H9 (cell line): ENCODE measurements around the gene NUP54. TPM values are rescaled to one million over a fixed set of nuclear protein-coding genes. Genes with fewer than 3 reads are reported as not detected.

Experiments
- DNase-seq: peaks from one replicate; pipeline ENCODE4 v3.0.0-alpha.2; 2017
- H2AFZ ChIP-seq: one replicate; pipeline ENCODE4 v1.6.1; 2013; ENCODE audit warnings: mild to moderate bottlenecking, low read length, control low read depth, moderate library complexity
- H2AK5ac ChIP-seq: 2 replicates; pipeline ENCODE4 v1.6.1; 2013; ENCODE audit warnings: low read length, control low read depth, mixed read lengths; ENCODE audit not compliant: insufficient read length
- H2BK120ac ChIP-seq: one replicate; pipeline ENCODE4 v1.6.1; 2013; ENCODE audit warnings: low read depth, mild to moderate bottlenecking, low read length, control low read depth, inconsistent platforms; ENCODE audit not compliant: poor library complexity, severe bottlenecking
- H2BK12ac ChIP-seq: 2 replicates; pipeline ENCODE4 v1.6.1; 2013; ENCODE audit warnings: low read length, control low read depth, mixed read lengths, low read depth; ENCODE audit not compliant: insufficient read length
- H2BK15ac ChIP-seq: 2 replicates; pipeline ENCODE4 v1.6.1; 2013; ENCODE audit warnings: low read depth, low read length, control low read depth
- H2BK20ac ChIP-seq: one replicate; pipeline ENCODE4 v1.6.1; 2013; ENCODE audit warnings: low read depth, mild to moderate bottlenecking, low read length, control low read depth, inconsistent platforms; ENCODE audit not compliant: poor library complexity, severe bottlenecking
- H2BK5ac ChIP-seq: 2 replicates; pipeline ENCODE4 v1.6.1; 2013; ENCODE audit warnings: low read length, control low read depth, mixed read lengths; ENCODE audit not compliant: insufficient read length
- H3K14ac ChIP-seq: 2 replicates; pipeline ENCODE4 v1.6.1; 2013; ENCODE audit warnings: low read length, control low read depth; ENCODE audit not compliant: insufficient read depth
- H3K18ac ChIP-seq: 2 replicates; pipeline ENCODE4 v1.6.1; 2013; ENCODE audit warnings: low read depth, mild to moderate bottlenecking, mixed read lengths, low read length, control low read depth; ENCODE audit not compliant: insufficient read length
- H3K23ac ChIP-seq: 2 replicates; pipeline ENCODE4 v1.6.1; 2013; ENCODE audit warnings: low read length, control low read depth, mixed read lengths, low read depth; ENCODE audit not compliant: insufficient read length
- H3K23me2 ChIP-seq: 2 replicates; pipeline ENCODE4 v1.6.1; 2013; ENCODE audit warnings: low read depth, mild to moderate bottlenecking, mixed read lengths, low read length, control low read depth; ENCODE audit not compliant: insufficient read length, poor library complexity, severe bottlenecking
- H3K27ac ChIP-seq: 2 replicates; pipeline ENCODE4 v1.5.1; 2013; ENCODE audit warnings: low read length, control low read depth, mixed read lengths, low read depth; ENCODE audit not compliant: insufficient read length
- H3K27me3 ChIP-seq: 2 replicates; pipeline ENCODE4 v1.6.1; 2013; ENCODE audit warnings: low read length, control low read depth, inconsistent platforms; ENCODE audit not compliant: insufficient read depth
- H3K4ac ChIP-seq: 2 replicates; pipeline ENCODE4 v1.6.1; 2013; ENCODE audit warnings: low read depth, mild to moderate bottlenecking, control low read depth, inconsistent platforms, low read length, moderate library complexity
- H3K4me1 ChIP-seq: 2 replicates; pipeline ENCODE4 v1.6.1; 2013; ENCODE audit warnings: low read length, control low read depth, inconsistent platforms; ENCODE audit not compliant: insufficient read depth
- H3K4me2 ChIP-seq: 2 replicates; pipeline ENCODE4 v1.6.1; 2013; ENCODE audit warnings: low read length, control low read depth, mixed read lengths; ENCODE audit not compliant: insufficient read length, insufficient read depth
- H3K56ac ChIP-seq: 2 replicates; pipeline ENCODE4 v1.6.1; 2013; ENCODE audit warnings: low read depth, mild to moderate bottlenecking, mixed read lengths, low read length, control low read depth; ENCODE audit not compliant: insufficient read length
- H3K79me1 ChIP-seq: 2 replicates; pipeline ENCODE4 v1.6.1; 2013; ENCODE audit warnings: low read depth, mild to moderate bottlenecking, moderate library complexity, low read length, control low read depth, inconsistent platforms; ENCODE audit not compliant: insufficient read depth, poor library complexity, severe bottlenecking
- H3K79me2 ChIP-seq: 2 replicates; pipeline ENCODE4 v1.6.1; 2013; ENCODE audit warnings: low read length, control low read depth, inconsistent platforms; ENCODE audit not compliant: insufficient read depth
- H3K9ac ChIP-seq: 2 replicates; pipeline ENCODE4 v1.6.1; 2013; ENCODE audit warnings: low read length, control low read depth, mixed read lengths; ENCODE audit not compliant: insufficient read length; ENCODE audit errors: extremely low read depth
- H3K9me3 ChIP-seq: one replicate; pipeline ENCODE4 v1.6.1; 2013; ENCODE audit warnings: low read depth, low read length, inconsistent platforms; ENCODE audit not compliant: control insufficient read depth
- H3T11ph ChIP-seq: one replicate; pipeline ENCODE4 v1.6.1; 2013; ENCODE audit warnings: mild to moderate bottlenecking, low read length, control low read depth, inconsistent platforms
- H4K20me1 ChIP-seq: one replicate; pipeline ENCODE4 v1.6.1; 2013; ENCODE audit not compliant: control insufficient read depth, insufficient read length, insufficient read depth
- H4K5ac ChIP-seq: 2 replicates; pipeline ENCODE4 v1.6.1; 2013; ENCODE audit warnings: low read depth, mild to moderate bottlenecking, mixed read lengths, low read length, control low read depth; ENCODE audit not compliant: insufficient read length
- H4K8ac ChIP-seq: replicated peaks from 2 replicates; pipeline ENCODE4 v1.6.1; 2013; ENCODE audit warnings: low read length, control low read depth, mixed read lengths, low read depth; ENCODE audit not compliant: insufficient read length
- H4K91ac ChIP-seq: 2 replicates; pipeline ENCODE4 v1.6.1; 2013; ENCODE audit warnings: low read depth, mild to moderate bottlenecking, moderate library complexity, mixed read lengths, low read length, control low read depth; ENCODE audit not compliant: insufficient read length
- H3K27ac Mint-ChIP-seq, 3 experiments: 2 replicates in 2 of 3; 3 replicates in 1 of 3; pipeline ENCODE4 v1.8.0; 2020 to 2021; ENCODE audit warnings: mixed read lengths in 3 of 3, mild to moderate bottlenecking in 1 of 3, moderate library complexity in 1 of 3
- H3K27me3 Mint-ChIP-seq: 2 replicates; pipeline ENCODE4 v1.8.0; 2021; ENCODE audit warnings: low read depth, mild to moderate bottlenecking, moderate library complexity, mixed read lengths
- H3K36me3 Mint-ChIP-seq, 3 experiments: 2 replicates in 2 of 3; 3 replicates in 1 of 3; pipeline ENCODE4 v1.8.0; 2020 to 2021; ENCODE audit warnings: low read depth in 3 of 3, mixed read lengths in 3 of 3; ENCODE audit not compliant: insufficient read depth in 1 of 3
- H3K4me1 Mint-ChIP-seq, 2 experiments: 2 replicates each; pipeline ENCODE4 v1.8.0; 2020; ENCODE audit warnings: mixed read lengths in 2 of 2
- H3K4me3 Mint-ChIP-seq, 2 experiments: 2 replicates in 1 of 2; 3 replicates in 1 of 2; pipeline ENCODE4 v1.8.0; 2020 to 2021; ENCODE audit warnings: mild to moderate bottlenecking in 2 of 2, mixed read lengths in 2 of 2, moderate library complexity in 1 of 2
- H3K9me3 Mint-ChIP-seq, 2 experiments: 2 replicates in 1 of 2; 3 replicates in 1 of 2; pipeline ENCODE4 v1.8.0; 2020; ENCODE audit warnings: mild to moderate bottlenecking in 2 of 2, mixed read lengths in 2 of 2, moderate library complexity in 1 of 2
- WGBS: extraction: QIAGEN DNeasy Blood & Tissue Kit; methylation state at CpG from one replicate; pipeline ENCODE4 v1.1.7; 2013; ENCODE audit warnings: missing lambda C conversion rate, low lambda C conversion rate, mixed read lengths; ENCODE audit not compliant: insufficient read length; ENCODE audit errors: extremely low coverage; 5-methylcytosine and 5-hydroxymethylcytosine counted together
- total RNA-seq: library from RNA; stranded (reverse); gene quantifications from 2 replicates; pipeline ENCODE4 v1.2.1, GENCODE V29; 2021
- TF ChIP-seq, protein P1 (sequence below): fragments of 200-600 bp; sonication (generic); conservative IDR thresholded peaks from 3 replicates; pipeline ENCODE4 v1.8.0; 2021; ENCODE audit warnings: antibody characterized with exemption, mild to moderate bottlenecking

The NUP54 gene
- total RNA-seq, 1 experiment from 2014 or later: 129 TPM

DNA sequence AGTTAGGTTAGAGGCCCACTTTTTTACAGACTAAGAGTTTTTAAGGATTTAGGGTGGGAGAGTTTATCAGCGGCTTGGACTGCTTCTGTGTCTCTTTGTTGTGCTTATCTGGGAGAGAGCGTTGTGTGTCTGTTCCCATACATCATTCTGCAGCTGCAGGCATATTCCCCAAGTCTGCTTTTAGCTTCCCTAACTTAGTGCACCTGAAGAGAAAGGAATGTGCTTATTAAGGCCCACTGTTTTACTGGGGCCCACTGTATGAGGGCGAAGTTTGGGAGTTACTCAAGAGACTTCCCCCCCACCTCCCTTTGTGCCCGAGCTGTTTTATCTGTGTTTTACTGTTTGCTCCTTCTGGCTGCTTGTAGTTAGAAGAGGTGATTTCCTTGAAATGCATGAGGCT is 41.8 kb downstream of the NUP54 start:
- no CpG with 5 or more reads among the region's 4 CpGs for WGBS
- no peaks in the 10 kb centered on the region for H3K4me1 ChIP-seq
- H3K23ac ChIP-seq: no peak overlapping the region
- no peak overlapping the region for H2BK15ac ChIP-seq
- H3K9me3 ChIP-seq: no peaks in the 10 kb centered on the region
- Mint-ChIP-seq H3K27me3 (peaks cover 24% of the 10 kb centered on the region), H3K27ac (no peak overlapping the region), H3K36me3 (no peaks in the 10 kb centered on the region), H3K4me3 (no peak overlapping the region), H3K9me3 (no peaks in the 10 kb centered on the region), H3K4me1 (peaks cover 6% of the 10 kb centered on the region in 2 experiments; a peak in 3 of 4 replicates)
- H2AK5ac ChIP-seq: no peak overlapping the region
- H3K79me2 ChIP-seq: no peaks in the 10 kb centered on the region
- H2BK120ac ChIP-seq: no peak overlapping the region
- H3K4me2 ChIP-seq: no peak overlapping the region
- H3K9ac ChIP-seq: no peak overlapping the region
- no peak overlapping the region for H3K4ac ChIP-seq
- H3K79me1 ChIP-seq: no peaks in the 10 kb centered on the region
- DNase-seq: no peak
- H2BK12ac ChIP-seq: no peak overlapping the region
- H3K56ac ChIP-seq: no peak overlapping the region
- H4K5ac ChIP-seq: no peak overlapping the region
- H3T11ph ChIP-seq: no peak overlapping the region
- H3K14ac ChIP-seq: no peak overlapping the region
- H3K27me3 ChIP-seq: no peaks in the 10 kb centered on the region; the same call in 1 of the 2 replicates
- no peak overlapping the region for H2AFZ ChIP-seq
- no peak overlapping the region for H2BK20ac ChIP-seq
- no peak overlapping the region for H3K27ac ChIP-seq
- H4K20me1 ChIP-seq: no peaks in the 10 kb centered on the region
- no peak overlapping the region for H4K91ac ChIP-seq
- H4K8ac ChIP-seq: no peak overlapping the region
- H3K18ac ChIP-seq: no peak overlapping the region
- no peak overlapping the region for H2BK5ac ChIP-seq
- no peaks in the 10 kb centered on the region for H3K23me2 ChIP-seq
- TF ChIP-seq, protein P1, sequence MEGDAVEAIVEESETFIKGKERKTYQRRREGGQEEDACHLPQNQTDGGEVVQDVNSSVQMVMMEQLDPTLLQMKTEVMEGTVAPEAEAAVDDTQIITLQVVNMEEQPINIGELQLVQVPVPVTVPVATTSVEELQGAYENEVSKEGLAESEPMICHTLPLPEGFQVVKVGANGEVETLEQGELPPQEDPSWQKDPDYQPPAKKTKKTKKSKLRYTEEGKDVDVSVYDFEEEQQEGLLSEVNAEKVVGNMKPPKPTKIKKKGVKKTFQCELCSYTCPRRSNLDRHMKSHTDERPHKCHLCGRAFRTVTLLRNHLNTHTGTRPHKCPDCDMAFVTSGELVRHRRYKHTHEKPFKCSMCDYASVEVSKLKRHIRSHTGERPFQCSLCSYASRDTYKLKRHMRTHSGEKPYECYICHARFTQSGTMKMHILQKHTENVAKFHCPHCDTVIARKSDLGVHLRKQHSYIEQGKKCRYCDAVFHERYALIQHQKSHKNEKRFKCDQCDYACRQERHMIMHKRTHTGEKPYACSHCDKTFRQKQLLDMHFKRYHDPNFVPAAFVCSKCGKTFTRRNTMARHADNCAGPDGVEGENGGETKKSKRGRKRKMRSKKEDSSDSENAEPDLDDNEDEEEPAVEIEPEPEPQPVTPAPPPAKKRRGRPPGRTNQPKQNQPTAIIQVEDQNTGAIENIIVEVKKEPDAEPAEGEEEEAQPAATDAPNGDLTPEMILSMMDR: no peak
